ENCODE measurements around the gene MRTFB. TPM values are rescaled to one million over a fixed set of nuclear protein-coding genes. Genes with fewer than 3 reads are reported as not detected.

MRTFB gene
- total RNA-seq, 3 donors from 2014 or later (not counting 1 experiment from before 2014, with no cell fraction given): 12.8 to 22.8 (median 19.6) TPM

GRCh38 chr16:14037960-14038359 is 33.2 kb upstream of the MRTFB start:
- no peaks in the 10 kb centered on the region for H3K4me1 Mint-ChIP-seq
- no peak for DNase-seq
- no peaks in the 10 kb centered on the region for H3K9me3 Mint-ChIP-seq
- no peak overlapping the region for H3K4me3 ChIP-seq (ENCODE audit: low read length)
- 100% methylated on average over 3 of the region's 3 CpGs for WGBS (ENCODE audit: insufficient coverage)
- intact Hi-C loops (cut with micrococcal nuclease): no loop called here
- H3K27ac Mint-ChIP-seq: no peak overlapping the region
- H3K36me3 ChIP-seq (ENCODE audit: control insufficient read depth, insufficient read depth, low read length): no peaks in the 10 kb centered on the region
- no peaks in the 10 kb centered on the region for H3K27me3 ChIP-seq (ENCODE audit: control insufficient read depth, insufficient read depth, low read length)
- H3K27ac ChIP-seq (ENCODE audit: low read length): no peak overlapping the region
- H3K4me1 ChIP-seq (ENCODE audit: control insufficient read depth, insufficient read depth, low read length): no peaks in the 10 kb centered on the region
- ATAC-seq: no peak
- H3K36me3 Mint-ChIP-seq: no peaks in the 10 kb centered on the region
- no peaks in the 10 kb centered on the region for H3K9me3 ChIP-seq (ENCODE audit: control insufficient read depth, insufficient read depth, low read length)
- TF ChIP-seq CTCF (IDR thresholded peaks at IDR 0.05): no peak
- no peak overlapping the region for H3K4me3 Mint-ChIP-seq
- H3K27me3 Mint-ChIP-seq (ENCODE audit: low read depth in 2 of 2): peaks cover 0 to 2% of the 10 kb centered on the region in 2 donors

GRCh38 chr16:14041164-14041563 is 30.0 kb upstream of the MRTFB start:
- Mint-ChIP-seq H3K4me1 (no peaks in the 10 kb centered on the region), H3K27ac (no peak overlapping the region), H3K36me3 (no peaks in the 10 kb centered on the region), H3K9me3 (no peaks in the 10 kb centered on the region), H3K27me3 (ENCODE audit: low read depth in 2 of 2) (peaks cover 0 to 2% of the 10 kb centered on the region in 2 donors), H3K4me3 (no peak overlapping the region)
- Histone ChIP-seq H3K4me1 (ENCODE audit: control insufficient read depth, insufficient read depth, low read length) (no peaks in the 10 kb centered on the region), H3K36me3 (ENCODE audit: control insufficient read depth, insufficient read depth, low read length) (no peaks in the 10 kb centered on the region), H3K4me3 (ENCODE audit: low read length) (no peak overlapping the region), H3K27ac (ENCODE audit: low read length) (no peak overlapping the region), H3K9me3 (ENCODE audit: control insufficient read depth, insufficient read depth, low read length) (no peaks in the 10 kb centered on the region), H3K27me3 (ENCODE audit: control insufficient read depth, insufficient read depth, low read length) (no peaks in the 10 kb centered on the region)
- intact Hi-C loops (cut with micrococcal nuclease): no loop called here
- ATAC-seq (no peak), DNase-seq (no peak)
- TF ChIP-seq CTCF (IDR thresholded peaks at IDR 0.05): no peak
- WGBS (ENCODE audit: insufficient coverage): 49% methylated on average over 2 of the region's 4 CpGs

GRCh38 chr16:14042706-14043105 is 28.4 kb upstream of the MRTFB start:
- ATAC-seq (no peak), DNase-seq (no peak)
- Mint-ChIP-seq H3K27me3 (ENCODE audit: low read depth in 2 of 2) (no peaks in the 10 kb centered on the region), H3K4me1 (no peaks in the 10 kb centered on the region), H3K27ac (no peak overlapping the region), H3K36me3 (no peaks in the 10 kb centered on the region), H3K9me3 (no peaks in the 10 kb centered on the region), H3K4me3 (no peak overlapping the region)
- Histone ChIP-seq H3K9me3 (ENCODE audit: control insufficient read depth, insufficient read depth, low read length) (no peaks in the 10 kb centered on the region), H3K27ac (ENCODE audit: low read length) (no peak overlapping the region), H3K4me3 (ENCODE audit: low read length) (no peak overlapping the region), H3K27me3 (ENCODE audit: control insufficient read depth, insufficient read depth, low read length) (no peaks in the 10 kb centered on the region), H3K4me1 (ENCODE audit: control insufficient read depth, insufficient read depth, low read length) (no peaks in the 10 kb centered on the region), H3K36me3 (ENCODE audit: control insufficient read depth, insufficient read depth, low read length) (no peaks in the 10 kb centered on the region)
- no peak for TF ChIP-seq CTCF (IDR thresholded peaks at IDR 0.05)
- WGBS (ENCODE audit: insufficient coverage): 85% methylated on average over 10 of the region's 10 CpGs
- intact Hi-C loops (cut with micrococcal nuclease): no loop called here

GRCh38 chr16:14043278-14043677 is 27.8 kb upstream of the MRTFB start:
- no peaks in the 10 kb centered on the region for H3K27me3 ChIP-seq (ENCODE audit: control insufficient read depth, insufficient read depth, low read length)
- intact Hi-C loops (cut with micrococcal nuclease): no loop called here
- Mint-ChIP-seq H3K4me3 (no peak overlapping the region), H3K27me3 (ENCODE audit: low read depth in 2 of 2) (no peaks in the 10 kb centered on the region), H3K27ac (no peak overlapping the region), H3K9me3 (no peaks in the 10 kb centered on the region), H3K4me1 (no peaks in the 10 kb centered on the region), H3K36me3 (no peaks in the 10 kb centered on the region)
- H3K4me3 ChIP-seq (ENCODE audit: low read length): no peak overlapping the region
- no peaks in the 10 kb centered on the region for H3K4me1 ChIP-seq (ENCODE audit: control insufficient read depth, insufficient read depth, low read length)
- ATAC-seq (no peak), DNase-seq (no peak)
- H3K9me3 ChIP-seq (ENCODE audit: control insufficient read depth, insufficient read depth, low read length): no peaks in the 10 kb centered on the region
- H3K27ac ChIP-seq (ENCODE audit: low read length): no peak overlapping the region
- 77% methylated on average over 6 of the region's 6 CpGs for WGBS (ENCODE audit: insufficient coverage)
- TF ChIP-seq CTCF (IDR thresholded peaks at IDR 0.05): no peak
- H3K36me3 ChIP-seq (ENCODE audit: control insufficient read depth, insufficient read depth, low read length): no peaks in the 10 kb centered on the region

All from natural killer cell (primary cell).